Measurements from ENCODE around the gene GRB10. TPM values are rescaled to one million over a fixed set of nuclear protein-coding genes. Genes with fewer than 3 reads are reported as not detected.
"Not testable (repeated sequence)": the region's sequence is repeated elsewhere in the genome, so short reads cannot be mapped to it uniquely, and the experiment has no call there.

Gene GRB10
- total RNA-seq, 2 donors from 2014 or later: 45.4 to 52.6 TPM

GRCh38 chr7:50558294-50559053 lies 224.2 kb downstream of the GRB10 start:
- intact Hi-C loops (cut with DNase I): no loop called here
- DNase-seq (ENCODE audit: low spot score): no peak

GRCh38 chr7:50557099-50557498 lies 225.6 kb downstream of the GRB10 start:
- intact Hi-C loops (cut with DNase I): no loop called here
- DNase-seq (ENCODE audit: low spot score): no peak

- DNase-seq (ENCODE audit: low spot score): no peak
- intact Hi-C loops (cut with DNase I): no loop called here
Measured at GRCh38 chr7:50556247-50556991, 226.3 kb downstream of the GRB10 start.

- no peak for DNase-seq (ENCODE audit: low spot score)
- intact Hi-C loops (cut with DNase I): no loop called here
Measured at GRCh38 chr7:50555594-50556140, 227.0 kb downstream of the GRB10 start.

GRCh38 chr7:50554431-50555322 lies 228.0 kb downstream of the GRB10 start:
- intact Hi-C loops (cut with DNase I): no loop called here
- DNase-seq (ENCODE audit: low spot score): no peak

GRCh38 chr7:50553973-50554372 lies 228.7 kb downstream of the GRB10 start:
- DNase-seq (ENCODE audit: low spot score): no peak
- intact Hi-C loops (cut with DNase I): no loop called here

- intact Hi-C loops (cut with DNase I): no loop called here
- no peak for DNase-seq (ENCODE audit: low spot score)
Measured at GRCh38 chr7:50552921-50553320, 229.8 kb downstream of the GRB10 start.

- intact Hi-C loops (cut with DNase I): no loop called here
- no peak for DNase-seq (ENCODE audit: low spot score)
Measured at GRCh38 chr7:50552139-50552538, 230.6 kb downstream of the GRB10 start.

GRCh38 chr7:50545613-50546012 lies 237.1 kb downstream of the GRB10 start:
- DNase-seq (ENCODE audit: low spot score); intact Hi-C loops (cut with DNase I): not testable (repeated sequence)

GRCh38 chr7:50544992-50545391 lies 237.7 kb downstream of the GRB10 start:
- intact Hi-C loops (cut with DNase I): no loop called here
- no peak for DNase-seq (ENCODE audit: low spot score)

- intact Hi-C loops (cut with DNase I): no loop called here
- no peak for DNase-seq (ENCODE audit: low spot score)
Measured at GRCh38 chr7:50543776-50544442, 238.8 kb downstream of the GRB10 start.

- no peak for DNase-seq (ENCODE audit: low spot score)
- intact Hi-C loops (cut with DNase I): no loop called here
Measured at GRCh38 chr7:50542132-50542531, 240.6 kb downstream of the GRB10 start.

- intact Hi-C loops (cut with DNase I): no loop called here
- no peak for DNase-seq (ENCODE audit: low spot score)
Measured at GRCh38 chr7:50540785-50541579, 241.7 kb downstream of the GRB10 start.

Other genes with a start within 250 kb of the GRB10 start
- not detected for gene DDC, start 217.5 kb downstream of the GRB10 start, total RNA-seq